ENCODE results near the gene PAGE4. TPM values are rescaled to one million over a fixed set of nuclear protein-coding genes. Genes with fewer than 3 reads are reported as not detected.
A peak's percentile ranks its signal among the peaks of the same experiment; 100 is the strongest.

The PAGE4 gene
- total and polyA plus RNA-seq, 2 of the 13 experiments (the other 11 are each of a cell fraction or from before 2014, with no cell fraction given): 1.1 TPM; not detected in 1

- peak; percentile 55; the same call in 1 of the 2 replicates for TF ChIP-seq SOX5 (CRISPR knock-in tag; IDR thresholded peaks at IDR 0.05; ENCODE audit: borderline replicate concordance)
- no peak for TF ChIP-seq FOXP1 (IDR thresholded peaks at IDR 0.05)
- peak; percentile 39 for TF ChIP-seq FOXP1 (CRISPR knock-in tag; IDR thresholded peaks at IDR 0.05)
- peak; percentile 75; the same call in 1 of the 2 replicates for TF ChIP-seq GATA4 (IDR thresholded peaks at IDR 0.05; ENCODE audit: borderline replicate concordance, low read depth)
- TF ChIP-seq ELF3 (CRISPR knock-in tag; IDR thresholded peaks at IDR 0.05): 0 out of 2 replicates have a peak, but pooled peaks have one; percentile 27
- TF ChIP-seq AHDC1 (CRISPR knock-in tag; IDR thresholded peaks at IDR 0.05; ENCODE audit: borderline replicate concordance): peak; percentile 51; the same call in 1 of the 2 replicates
- TF ChIP-seq RARA (CRISPR knock-in tag; IDR thresholded peaks at IDR 0.05): peak; percentile 53
- TF ChIP-seq NR2F6 (IDR thresholded peaks at IDR 0.05): peak; percentile 38
- TF ChIP-seq NR2F6 (CRISPR knock-in tag; IDR thresholded peaks at IDR 0.05): peak; percentile 71
- 0 out of 2 replicates have a peak, but pooled peaks have one; percentile 33 for TF ChIP-seq ZBTB7B (CRISPR knock-in tag; IDR thresholded peaks at IDR 0.05)
- peak; percentile 73; the same call in 1 of the 2 replicates for TF ChIP-seq FOXO1 (CRISPR knock-in tag; IDR thresholded peaks at IDR 0.05)
- TF ChIP-seq SAP130 (CRISPR knock-in tag; IDR thresholded peaks at IDR 0.05; ENCODE audit: low read depth): peak; percentile 47
- no peak for TF ChIP-seq ZNF670 (CRISPR knock-in tag; IDR thresholded peaks at IDR 0.05; ENCODE audit: borderline replicate concordance)
- TF ChIP-seq GATAD2A (CRISPR knock-in tag; IDR thresholded peaks at IDR 0.05): peak; percentile 74
- TF ChIP-seq, protein P1, sequence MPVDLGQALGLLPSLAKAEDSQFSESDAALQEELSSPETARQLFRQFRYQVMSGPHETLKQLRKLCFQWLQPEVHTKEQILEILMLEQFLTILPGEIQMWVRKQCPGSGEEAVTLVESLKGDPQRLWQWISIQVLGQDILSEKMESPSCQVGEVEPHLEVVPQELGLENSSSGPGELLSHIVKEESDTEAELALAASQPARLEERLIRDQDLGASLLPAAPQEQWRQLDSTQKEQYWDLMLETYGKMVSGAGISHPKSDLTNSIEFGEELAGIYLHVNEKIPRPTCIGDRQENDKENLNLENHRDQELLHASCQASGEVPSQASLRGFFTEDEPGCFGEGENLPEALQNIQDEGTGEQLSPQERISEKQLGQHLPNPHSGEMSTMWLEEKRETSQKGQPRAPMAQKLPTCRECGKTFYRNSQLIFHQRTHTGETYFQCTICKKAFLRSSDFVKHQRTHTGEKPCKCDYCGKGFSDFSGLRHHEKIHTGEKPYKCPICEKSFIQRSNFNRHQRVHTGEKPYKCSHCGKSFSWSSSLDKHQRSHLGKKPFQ (CRISPR knock-in tag; IDR thresholded peaks at IDR 0.05; ENCODE audit: insufficient replicate concordance): no peak
- 0 out of 2 replicates have a peak, but pooled peaks have one; percentile 34 for TF ChIP-seq THAP11 (CRISPR knock-in tag; IDR thresholded peaks at IDR 0.05)
- TF ChIP-seq POLR2A (IDR thresholded peaks at IDR 0.05; ENCODE audit: insufficient read depth in 1 of 2, low read depth in 2 of 2, low read length in 2 of 2): no peak
- peak; percentile 35; the same call in 1 of the 2 replicates for TF ChIP-seq THRA (CRISPR knock-in tag; IDR thresholded peaks at IDR 0.05; ENCODE audit: borderline replicate concordance)
- TF ChIP-seq RXRB (CRISPR knock-in tag; IDR thresholded peaks at IDR 0.05; ENCODE audit: borderline replicate concordance): peak; percentile 55; the same call in 1 of the 2 replicates
- TF ChIP-seq EP300 (IDR thresholded peaks at IDR 0.05; ENCODE audit: low read depth in 2 of 2, low read length in 2 of 2): peak in 1 of 2 experiments; percentile 72; a peak in 2 of 4 replicates
- no peak for TF ChIP-seq EP300 (CRISPR knock-in tag; IDR thresholded peaks at IDR 0.05; ENCODE audit: borderline replicate concordance)
- no peak for TF ChIP-seq PRPF4 (IDR thresholded peaks at IDR 0.05; ENCODE audit: low read depth, low read length, poor library complexity, severe bottlenecking)
- no peak for TF ChIP-seq ZNF280B (CRISPR knock-in tag; IDR thresholded peaks at IDR 0.05; ENCODE audit: borderline replicate concordance)
These were observed 33.0 kb downstream of the PAGE4 start (continued) for GRCh38 chrX:49862093-49862492.
